HG03520 (cell line): ENCODE measurements around the gene SYNE2.

ENCODE experiments used
- ATAC-seq: cut with Tn5 transposase; IDR thresholded peaks from one replicate; pipeline ENCODE4 v1.9.1; 2021; ENCODE audit warnings: mild to moderate bottlenecking, moderate library complexity; ENCODE audit not compliant: unreplicated experiment

The SYNE2 gene

DNA sequence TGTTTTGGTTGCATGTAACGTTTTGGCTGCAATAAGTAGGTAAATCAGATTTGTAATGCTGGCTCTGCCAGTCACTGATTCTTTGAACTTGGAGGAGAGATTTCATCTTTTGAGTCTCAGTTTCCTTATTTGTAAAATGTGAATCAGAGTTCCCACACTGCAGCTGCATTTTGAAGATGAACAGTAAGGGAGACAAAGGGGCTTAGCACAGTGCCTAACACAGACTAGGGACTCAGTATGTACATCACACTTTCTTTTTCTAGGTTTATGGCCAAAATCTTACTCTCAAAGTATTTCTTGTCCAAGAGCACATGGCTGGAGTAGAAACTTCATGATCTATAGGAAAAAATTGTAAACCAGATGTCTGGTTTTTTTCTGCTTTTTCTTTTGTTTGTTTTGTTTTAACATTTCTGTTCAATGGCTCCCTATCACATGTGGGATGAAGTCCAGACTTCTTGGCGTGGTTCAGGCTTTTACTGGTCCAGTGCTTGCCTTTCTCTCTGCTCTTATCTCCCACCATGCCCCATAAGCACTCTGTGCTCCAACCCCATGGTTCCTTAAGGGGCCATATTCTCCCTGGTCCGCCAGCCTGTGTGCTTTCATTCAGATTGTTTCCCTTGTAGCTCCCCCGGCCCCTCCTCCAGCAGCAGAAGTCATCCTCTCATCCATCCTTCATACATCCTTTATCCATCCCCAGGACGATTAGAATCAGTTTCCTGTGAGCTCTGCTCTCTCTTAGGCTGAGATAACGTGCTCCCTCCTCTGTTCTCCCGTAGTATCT lies 58.0 kb downstream of the SYNE2 start:
- no peak for ATAC-seq

DNA sequence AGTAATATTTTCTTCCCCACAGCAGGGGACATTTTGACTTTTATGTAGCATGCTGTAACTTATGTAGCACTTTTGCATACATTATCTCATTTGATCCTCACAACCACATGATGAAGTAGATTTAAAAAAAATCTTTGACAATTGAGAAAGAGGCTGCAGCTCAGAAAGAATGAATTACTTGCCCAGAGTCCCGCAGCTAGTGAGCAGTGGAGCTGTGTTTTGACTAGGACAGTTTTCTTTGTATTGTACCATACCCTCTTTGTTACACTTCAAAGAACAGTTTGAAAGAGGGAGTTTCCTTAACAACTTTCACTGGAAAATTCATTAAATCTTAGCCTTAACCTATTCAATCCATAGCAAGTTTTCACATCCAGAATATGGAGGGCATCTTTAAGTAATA lies 58.6 kb downstream of the SYNE2 start:
- ATAC-seq: no peak

DNA sequence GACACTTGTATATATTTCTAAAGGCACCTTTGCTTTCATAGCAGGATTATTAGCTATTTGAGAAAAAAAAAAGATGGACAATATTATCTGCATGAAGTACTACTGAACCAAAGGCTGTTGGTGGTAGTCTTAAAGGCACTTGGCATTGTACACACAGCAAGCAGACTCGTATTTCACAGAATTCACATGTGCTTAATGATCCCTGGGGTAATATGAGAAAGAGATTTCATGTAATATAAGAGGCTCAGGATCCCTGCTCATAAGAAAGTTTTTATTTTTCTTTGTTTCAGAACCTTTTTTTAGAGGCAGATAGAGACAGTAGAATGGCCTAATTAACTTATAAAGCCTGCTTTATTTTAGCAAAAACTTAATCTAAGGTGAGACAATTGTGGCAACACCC lies 59.5 kb downstream of the SYNE2 start:
- no peak for ATAC-seq

DNA sequence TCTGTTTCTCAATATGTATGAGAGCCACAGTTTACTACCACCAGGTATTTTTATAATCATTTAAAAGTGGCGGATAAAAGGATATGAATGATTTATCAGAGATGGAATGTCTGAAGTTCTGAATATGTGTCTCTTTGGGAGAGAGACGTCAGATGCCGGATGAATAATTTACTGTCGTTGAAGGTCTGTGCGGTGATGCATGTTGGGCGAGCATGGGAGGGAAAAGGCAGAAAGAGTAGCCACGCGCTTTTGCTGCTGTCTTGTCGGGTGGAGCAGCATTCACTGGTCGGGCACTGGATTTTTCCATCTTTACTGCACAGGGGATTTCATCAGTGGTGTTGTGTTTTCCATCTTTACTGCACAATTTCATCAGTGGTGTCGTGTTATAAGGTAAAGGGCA lies 65.6 kb downstream of the SYNE2 start:
- ATAC-seq: no peak

DNA sequence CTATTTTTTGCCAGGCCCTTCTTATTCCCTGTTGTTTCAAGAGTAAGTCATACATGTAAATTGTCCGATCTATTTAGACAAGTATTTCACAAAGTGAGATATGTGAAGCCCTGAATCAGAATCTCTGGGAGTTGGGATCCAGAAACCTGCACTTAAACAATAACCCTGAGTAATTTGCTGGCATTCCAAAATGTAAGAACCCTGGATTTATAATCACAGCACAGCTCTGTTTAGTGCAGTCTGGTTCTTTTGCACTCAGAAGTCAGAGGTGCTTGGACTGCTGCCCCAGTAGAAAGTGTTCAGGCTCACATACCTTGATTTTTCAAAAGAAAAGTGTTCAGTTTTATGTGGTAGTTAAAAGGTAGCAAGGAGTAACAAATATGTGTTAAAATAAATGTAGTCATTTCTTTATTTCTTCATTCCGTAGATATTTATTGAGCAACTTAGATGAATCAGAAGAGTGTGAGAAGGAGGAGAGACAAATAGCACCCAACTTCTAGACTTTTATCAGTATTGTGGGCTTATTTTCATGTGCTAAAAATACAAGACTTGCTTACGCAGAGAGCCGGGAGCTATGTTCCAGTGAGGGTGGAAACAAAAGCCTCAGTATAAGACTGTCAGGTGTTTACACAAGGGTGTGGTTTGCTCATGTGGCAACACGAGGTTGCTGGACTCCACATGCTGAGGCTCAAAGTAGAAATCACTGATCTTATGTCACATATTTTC lies 70.1 kb downstream of the SYNE2 start:
- no peak for ATAC-seq

DNA sequence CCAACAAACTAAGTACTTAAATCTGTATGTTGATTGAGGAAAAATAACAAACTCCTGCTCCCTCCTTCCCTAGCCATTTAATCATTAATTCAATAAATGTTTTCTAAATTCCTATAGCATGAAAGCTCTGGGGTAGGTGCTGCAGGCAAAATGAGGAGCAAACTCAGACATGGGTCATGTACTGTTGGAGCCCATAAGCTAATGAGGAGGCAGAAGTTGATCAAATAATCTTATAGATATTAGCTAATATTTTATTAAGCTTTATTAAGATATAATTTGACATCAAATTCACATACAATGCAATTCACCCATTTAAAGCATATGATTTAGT lies 70.6 kb downstream of the SYNE2 start:
- no peak for ATAC-seq

DNA sequence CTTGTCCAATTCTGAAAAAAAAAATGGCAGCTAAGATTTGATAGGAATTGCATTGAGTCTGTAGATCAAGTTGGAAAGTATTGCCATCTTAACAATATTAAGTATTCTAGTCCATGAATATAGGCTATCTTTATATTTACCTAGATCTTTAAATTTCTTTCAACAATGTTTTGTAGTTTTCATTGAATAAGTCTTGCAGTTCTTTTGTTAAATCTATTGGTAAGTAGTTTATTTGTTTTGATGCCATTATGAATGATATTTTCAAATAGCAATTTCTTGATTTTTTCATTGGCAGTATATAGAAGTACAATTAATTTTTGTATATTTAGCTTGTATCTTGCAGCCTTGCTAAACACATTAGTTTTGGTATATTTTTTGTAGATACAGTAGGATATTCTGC lies 71.6 kb downstream of the SYNE2 start:
- no peak for ATAC-seq

DNA sequence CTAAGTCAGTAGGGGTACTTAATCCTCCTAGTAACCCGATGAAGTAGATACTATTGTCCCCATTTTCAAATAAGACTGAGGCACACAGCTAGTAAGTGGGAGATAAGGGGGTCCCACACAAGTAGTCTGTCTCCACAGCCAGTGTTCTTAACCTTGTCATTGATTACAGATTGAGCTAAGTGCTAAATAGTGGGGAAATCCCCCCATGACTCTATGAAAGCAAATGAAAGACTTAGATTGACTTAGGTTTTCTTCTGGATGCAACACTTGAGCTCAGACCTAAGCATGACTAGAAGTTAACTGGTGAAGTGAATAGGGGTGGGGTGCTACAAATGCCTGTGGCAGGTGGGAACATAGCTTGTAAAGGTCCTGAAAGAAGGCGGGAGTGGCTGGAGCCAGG lies 73.8 kb downstream of the SYNE2 start:
- no peak for ATAC-seq

DNA sequence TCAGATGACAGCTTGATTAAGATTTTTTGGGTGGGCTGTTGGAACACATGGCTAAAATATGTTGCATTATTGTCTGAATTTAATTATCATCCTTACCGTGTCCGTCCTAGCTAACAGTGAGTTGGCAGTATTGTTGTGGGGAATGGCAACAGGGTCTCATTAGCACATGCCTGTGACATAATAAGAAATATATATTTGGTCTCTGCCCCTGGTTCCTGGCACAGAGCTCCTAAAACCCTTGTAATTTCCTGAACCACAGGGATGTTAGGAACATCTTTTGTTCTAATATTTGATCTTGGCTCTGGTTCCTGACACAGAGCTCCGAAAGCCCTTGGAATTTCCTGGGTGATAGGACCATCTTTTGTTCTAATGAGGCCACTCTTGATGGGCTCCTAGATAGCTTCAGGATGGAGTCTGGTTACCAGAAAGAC lies 76.0 kb downstream of the SYNE2 start:
- no peak for ATAC-seq

DNA sequence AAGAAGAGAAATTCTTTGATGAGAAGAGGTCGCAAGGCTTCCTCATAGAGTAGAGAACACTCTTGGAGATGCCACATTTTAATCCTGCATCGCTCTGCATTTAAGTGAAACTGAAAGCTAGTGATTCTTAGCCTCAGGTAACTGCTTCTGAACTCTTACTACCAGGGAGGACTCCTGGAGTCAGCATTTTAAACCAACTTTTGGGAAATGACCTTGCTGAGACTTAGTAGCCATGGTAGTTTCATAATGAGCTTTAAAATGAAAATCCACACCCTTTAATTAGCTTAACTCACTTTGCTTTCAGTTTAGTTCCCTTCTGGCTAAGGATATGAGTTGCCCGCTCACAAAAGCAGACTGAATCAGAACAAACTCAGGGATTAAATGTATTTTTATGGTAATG lies 80.3 kb downstream of the SYNE2 start:
- no peak for ATAC-seq

DNA sequence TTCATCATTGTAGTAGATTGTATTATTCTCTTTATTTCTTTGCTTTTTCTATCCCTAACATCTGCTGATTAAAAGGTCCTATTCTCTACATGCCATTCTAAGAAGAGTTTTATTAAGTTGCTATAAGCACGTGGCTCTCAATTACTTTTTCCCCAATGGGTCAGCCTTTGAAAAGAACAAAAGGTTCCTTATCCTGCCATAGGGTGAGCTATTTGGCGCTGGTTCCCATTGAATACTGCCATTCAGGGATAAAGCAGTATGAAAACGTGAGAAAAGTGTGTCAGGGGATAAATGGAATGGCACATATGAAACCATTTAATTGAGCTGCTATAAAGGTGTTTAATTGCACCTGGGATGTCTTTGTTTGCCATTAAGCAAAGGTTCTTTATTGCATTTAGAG lies 80.9 kb downstream of the SYNE2 start:
- ATAC-seq: no peak

DNA sequence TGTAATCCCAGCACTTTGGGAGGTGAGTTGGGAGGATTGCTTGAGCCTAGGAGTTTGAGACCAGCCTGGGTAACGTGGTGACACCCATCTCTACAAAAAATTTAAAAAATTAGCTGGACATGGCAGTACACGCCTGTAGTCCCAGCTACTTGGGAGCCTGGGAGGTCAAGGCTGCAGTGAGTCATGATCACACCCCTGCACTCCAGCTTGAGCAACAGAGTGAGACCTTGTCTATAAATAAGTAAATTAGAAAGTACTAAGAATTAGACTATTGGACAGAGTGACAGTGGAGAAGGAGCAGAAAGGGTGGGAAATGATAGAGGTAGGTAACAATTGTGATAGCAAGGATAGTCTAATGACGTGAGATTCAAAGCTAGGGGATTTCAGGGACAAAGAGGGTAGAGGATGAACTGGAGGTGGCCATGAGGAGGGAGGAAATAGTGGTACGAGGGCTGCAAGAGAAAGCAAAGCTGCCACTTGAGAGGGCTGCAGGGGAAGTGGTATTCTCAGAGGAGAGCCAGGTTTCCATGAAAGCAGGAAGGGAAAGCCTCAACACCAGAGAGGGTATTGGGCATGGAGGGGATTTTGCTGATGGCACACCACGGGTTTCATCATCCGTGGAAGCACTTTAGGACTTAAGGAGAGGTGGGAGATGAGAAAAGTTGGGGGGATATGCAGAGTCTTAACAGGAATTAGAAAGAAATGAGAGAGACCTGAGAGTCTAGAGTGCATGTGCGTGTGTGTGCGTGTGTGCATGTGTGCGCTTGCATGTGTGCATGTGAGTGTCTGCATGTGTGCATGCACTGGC lies 85.6 kb downstream of the SYNE2 start:
- ATAC-seq: no peak

DNA sequence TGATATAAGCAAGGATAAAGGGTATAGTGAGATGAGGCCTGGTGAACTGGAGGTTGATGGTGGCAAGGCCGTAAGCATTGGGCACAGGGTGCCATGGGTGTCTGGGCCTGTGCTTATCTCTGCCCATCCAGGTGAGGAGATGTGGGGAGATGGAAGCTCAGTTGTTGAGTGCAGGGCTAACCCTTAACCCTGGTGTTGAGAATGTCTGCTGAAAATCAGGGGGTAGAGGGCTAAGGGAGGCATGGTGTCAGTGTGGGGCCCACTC lies 86.1 kb downstream of the SYNE2 start:
- no peak for ATAC-seq

DNA sequence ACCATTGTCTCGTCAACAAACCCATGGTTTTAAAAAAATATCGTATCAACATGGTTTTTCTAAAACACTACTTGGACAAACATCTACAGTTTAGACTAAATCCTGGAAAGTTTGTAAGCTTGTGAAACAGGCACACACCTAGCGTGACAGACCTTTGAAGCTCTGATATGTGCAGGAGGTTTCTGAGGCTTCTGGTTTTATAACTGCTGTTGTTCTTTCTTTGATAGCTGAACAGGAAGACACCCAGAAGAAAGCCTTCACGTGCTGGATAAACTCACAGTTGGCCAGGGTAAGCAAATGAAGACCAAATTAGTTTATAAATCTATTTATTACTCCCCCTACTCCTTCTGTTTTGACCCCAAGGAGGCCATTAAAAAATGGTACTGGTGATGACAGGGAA lies 87.6 kb downstream of the SYNE2 start:
- no peak for ATAC-seq

DNA sequence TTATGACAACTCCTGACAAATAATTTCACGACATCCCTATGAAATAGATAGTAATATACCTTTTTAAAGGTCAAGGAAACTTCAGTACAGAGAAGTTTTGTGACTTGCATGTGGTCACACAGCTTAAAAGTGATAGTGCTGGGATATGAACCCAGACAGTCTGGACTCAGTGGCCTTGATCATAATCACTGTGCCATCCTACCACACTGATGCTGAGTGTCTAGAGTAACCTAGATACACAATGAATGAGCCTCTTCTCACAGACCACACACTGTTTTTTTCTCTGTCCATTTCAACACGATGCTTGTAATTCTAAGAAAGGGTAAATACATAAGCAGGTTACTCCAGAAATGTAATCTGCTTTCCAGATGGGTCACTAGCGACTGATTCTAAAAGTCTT lies 88.2 kb downstream of the SYNE2 start:
- no peak for ATAC-seq

DNA sequence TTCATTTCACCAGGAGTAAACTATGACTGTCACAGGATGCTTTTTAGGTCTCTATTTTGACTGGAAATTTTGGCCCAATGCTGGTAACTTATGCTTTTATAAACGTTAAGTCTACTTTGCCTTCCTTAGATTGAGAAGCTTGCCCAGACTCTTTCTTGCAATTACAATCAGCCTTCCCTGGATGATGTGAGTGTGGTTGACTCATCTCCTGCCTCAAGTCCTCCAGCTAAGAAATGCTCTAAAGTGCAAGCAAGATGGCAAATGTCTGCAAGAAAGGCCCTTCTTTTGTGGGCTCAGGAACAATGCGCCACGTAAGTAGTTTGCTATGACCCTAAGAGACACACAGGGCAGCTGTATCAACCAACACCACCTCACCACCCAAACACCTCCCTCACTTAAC lies 96.9 kb downstream of the SYNE2 start:
- ATAC-seq: no peak

DNA sequence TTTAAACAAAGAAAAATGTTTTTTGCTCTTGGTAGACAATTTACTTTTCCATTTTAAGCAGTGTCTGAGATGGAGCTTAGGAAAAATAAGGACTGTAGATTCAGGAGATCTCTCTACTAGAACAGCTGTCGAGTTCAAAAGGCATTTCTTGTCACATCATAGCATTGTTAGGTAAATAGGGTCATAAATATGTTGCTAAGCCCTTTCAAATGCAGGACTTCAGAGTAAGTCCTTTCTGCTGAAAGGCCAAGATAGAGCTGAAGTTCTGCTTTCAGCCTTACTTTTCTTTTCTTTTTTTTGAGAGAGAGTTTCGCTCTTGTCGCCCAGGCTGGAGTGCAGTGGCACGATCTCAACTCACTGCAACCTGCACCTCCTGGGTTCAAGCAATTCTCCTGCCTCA lies 98.2 kb downstream of the SYNE2 start:
- ATAC-seq: no peak

DNA sequence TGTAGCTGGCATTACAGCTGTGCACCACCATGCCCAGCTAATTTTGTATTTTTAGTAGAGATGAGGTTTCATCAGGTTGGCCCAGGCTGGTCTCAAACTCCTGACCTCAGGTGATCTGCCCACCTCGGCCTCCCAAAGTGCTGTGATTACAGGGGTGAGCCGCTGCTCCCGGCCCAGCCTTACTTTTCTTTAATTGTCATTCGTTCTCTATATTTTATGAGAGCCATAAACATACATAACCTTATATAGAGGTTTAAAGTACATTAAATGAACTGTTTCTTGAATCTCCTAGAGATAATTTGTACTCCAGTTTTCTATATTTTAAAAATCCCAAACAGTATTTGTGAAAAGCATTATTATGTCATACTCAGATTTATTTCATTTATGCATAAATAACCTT lies 98.6 kb downstream of the SYNE2 start:
- ATAC-seq: no peak

DNA sequence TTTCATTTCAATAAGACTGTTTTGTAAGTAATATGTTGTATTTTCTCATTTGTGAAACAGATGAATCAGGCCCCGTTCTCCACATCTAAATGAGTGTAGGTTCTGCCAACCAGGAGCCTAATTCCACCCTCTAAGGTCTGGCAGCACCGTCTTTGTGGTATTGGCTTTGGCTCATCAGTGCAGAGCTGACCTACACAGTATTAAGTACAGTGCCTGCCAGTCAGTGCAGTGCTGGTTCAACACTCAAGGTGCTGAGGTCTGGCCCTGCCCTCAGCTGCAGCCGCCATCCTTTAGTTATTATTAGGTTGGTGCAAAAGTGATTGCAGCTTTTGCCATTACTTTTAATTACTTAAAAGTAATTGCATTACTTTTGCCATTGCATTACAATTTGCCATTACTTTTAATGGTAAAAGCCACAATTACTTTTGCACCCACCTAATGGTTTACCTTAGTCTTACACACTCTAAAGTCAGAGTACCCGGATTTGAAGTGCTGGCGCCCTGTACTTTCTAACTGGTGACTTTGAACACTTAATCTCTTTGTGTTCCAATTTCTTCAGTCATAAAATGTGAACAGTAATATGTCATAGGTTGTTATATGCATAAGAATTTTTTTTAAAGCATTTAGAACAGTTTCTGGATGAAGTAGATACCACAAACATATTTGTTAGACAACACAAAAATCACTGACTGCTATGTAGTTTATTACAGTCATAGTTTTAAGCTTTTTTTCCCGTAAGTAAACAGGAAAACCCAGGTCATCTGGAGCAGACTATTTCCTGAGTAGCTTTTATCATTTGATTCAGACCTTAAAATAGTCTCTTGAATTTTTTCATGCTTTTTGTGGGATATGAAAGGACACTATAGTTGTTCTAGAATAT lies 99.5 kb downstream of the SYNE2 start:
- ATAC-seq: no peak

DNA sequence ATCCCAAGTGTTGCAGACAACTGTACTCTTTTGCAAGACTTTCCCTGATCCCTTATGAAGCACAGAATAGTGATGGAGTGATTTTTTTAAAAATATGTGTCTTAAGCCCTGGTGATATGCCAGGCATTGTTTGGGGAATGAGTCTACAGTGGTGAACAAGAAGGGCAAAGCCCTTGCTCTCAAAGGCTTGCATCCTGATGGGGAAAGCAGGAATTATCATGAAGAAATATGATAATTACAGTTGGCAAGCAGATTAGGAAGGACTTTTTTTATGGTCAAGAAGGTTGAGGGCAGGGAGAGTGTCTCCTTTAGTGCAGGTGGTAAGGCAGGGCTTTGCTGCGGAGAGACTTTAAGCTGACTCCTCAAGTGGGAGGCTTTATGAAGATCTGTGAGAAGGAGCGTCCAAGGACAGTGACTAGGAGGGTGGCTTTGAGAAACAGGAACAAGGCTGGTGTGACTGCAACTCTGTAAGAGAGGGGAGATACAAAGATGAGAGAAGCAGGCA lies 100.2 kb downstream of the SYNE2 start:
- ATAC-seq: no peak

DNA sequence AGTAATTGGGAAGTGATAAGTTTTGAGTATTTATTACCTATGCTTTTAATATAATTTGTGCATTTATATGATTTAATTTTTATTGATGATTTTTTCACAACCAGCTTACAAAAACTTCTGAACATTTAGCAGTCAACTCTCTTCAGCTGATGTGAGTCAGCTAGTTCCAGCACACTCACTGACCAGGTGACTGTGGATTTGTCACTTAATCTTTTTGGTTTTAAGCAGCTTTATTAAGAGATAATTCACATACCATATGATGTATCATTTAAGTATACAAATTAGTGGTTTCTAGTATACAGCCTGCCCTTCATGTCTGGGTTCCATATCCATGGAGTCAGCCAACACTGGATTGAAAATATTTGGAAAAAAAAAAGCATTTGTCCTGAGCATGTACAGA lies 103.5 kb downstream of the SYNE2 start:
- ATAC-seq: no peak
